ENCODE results near the gene APOC4.

The APOC4 gene

DNA sequence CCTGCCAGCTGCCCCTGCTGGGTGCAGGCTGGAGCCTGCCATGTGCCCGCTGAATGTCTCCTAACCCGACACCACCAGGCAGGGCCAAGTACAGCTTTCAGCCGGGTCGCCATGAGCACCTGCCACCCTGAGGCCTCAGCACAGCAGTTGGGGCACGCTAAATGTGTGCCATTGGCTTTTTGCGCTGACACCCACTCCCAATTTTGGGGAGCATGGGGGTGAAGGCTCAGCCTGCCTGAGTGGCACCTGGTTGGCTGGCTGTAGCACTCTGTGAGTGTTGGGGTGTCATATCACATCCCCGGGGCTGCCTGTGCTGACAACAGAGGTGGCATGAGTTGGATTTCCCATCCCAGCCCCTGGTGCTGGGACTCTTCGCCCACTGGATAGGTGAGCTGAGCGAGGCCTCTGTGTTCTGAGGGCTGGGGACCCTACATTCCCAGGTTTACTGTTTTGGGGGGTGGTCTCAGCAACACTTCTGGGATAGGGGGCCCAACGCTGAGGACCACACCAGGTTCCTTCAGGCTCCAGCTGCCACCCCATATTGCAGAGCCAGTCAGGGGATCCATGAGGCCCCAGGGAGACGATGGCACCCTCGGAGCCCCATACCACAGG lies 52.0 kb downstream of the APOC4 start:
- no peak for DNase-seq (ENCODE audit: low spot score)

Data from iPS-NIHi11 (cell line).